Eye (tissue), 1 donor: ENCODE measurements around the gene SYT3.
A peak's percentile ranks its signal among the peaks of the same experiment; 100 is the strongest.

Experiments used
- DNase-seq: peaks from one replicate; pipeline ENCODE4 v3.0.0-alpha.2; 2015

The SYT3 gene, protein sequence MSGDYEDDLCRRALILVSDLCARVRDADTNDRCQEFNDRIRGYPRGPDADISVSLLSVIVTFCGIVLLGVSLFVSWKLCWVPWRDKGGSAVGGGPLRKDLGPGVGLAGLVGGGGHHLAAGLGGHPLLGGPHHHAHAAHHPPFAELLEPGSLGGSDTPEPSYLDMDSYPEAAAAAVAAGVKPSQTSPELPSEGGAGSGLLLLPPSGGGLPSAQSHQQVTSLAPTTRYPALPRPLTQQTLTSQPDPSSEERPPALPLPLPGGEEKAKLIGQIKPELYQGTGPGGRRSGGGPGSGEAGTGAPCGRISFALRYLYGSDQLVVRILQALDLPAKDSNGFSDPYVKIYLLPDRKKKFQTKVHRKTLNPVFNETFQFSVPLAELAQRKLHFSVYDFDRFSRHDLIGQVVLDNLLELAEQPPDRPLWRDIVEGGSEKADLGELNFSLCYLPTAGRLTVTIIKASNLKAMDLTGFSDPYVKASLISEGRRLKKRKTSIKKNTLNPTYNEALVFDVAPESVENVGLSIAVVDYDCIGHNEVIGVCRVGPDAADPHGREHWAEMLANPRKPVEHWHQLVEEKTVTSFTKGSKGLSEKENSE

DNA sequence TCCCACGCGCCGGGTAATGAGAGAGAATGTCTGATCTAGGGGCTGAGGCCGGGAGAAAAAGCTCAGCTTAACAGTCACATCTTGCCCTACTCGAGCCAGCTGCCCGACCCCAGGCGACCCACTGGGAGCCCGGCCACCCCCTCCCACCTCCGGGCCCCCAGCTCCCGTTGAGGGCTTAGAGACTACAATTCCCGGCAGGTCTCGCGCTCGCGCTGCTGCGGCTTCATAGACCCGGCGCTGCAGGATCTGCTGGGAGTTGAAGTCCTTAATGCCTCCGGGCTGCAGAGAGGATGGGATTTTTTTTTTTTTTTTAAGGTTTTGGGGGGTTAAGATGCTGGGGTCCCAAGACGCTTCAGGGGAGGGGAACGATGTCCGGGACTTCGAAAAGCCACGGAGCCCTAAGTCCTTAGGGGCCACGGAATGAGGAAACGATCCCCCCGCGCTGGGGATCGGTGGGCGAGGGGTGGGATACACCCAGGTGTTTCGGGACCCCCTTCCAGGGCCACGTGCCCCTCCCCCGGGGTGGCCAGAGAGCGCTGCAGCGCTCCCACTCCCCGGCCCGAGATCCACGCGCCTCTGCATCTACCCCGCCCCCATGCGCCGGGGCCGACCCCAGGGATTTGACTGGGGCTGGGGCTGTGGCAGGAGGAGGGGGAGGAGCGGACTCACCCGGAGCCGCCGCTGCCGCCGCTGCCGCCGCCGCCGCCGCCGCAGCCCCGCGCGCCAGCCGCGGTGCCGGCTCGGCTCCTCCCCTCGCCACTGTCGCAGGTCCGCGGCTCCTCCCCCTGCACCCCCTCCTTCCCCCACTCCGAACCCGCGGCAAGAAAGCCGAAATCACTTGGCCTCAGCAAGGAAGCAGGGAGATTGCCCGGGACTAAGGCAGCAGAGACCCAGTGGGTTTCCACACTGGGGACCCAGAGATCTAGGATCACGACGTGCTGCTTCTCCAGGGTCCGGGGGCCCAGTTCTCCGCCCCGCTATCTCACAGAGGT, at the start of gene SYT3:
TSS of gene SYT3 (minus strand) at position 761 of the 992 bp plus-strand sequence. CDS start 2,470 bp downstream, outside the sequence.
- DNase-seq = peak; percentile 85

DNA sequence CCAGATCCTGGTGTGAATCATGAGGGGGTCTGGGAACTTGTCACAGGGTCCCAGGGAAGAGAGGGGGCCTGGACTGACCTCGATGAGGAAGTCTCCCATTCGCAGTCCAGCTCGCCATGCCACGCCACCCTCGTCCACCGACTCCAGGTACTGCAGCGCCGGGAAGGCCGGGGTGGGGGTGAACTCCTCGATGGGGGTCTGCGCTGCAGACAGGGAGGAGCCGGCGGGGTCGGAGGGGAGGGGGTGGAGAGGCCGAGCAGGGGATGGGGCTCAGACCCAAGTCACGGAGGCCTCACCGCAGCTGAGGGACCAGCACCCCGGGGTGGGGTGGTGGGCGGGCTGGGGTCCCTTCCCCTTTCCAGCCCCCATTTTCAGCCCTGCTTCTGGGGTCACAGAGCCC, 49.1 kb upstream of the SYT3 start:
- DNase-seq = no peak

DNA sequence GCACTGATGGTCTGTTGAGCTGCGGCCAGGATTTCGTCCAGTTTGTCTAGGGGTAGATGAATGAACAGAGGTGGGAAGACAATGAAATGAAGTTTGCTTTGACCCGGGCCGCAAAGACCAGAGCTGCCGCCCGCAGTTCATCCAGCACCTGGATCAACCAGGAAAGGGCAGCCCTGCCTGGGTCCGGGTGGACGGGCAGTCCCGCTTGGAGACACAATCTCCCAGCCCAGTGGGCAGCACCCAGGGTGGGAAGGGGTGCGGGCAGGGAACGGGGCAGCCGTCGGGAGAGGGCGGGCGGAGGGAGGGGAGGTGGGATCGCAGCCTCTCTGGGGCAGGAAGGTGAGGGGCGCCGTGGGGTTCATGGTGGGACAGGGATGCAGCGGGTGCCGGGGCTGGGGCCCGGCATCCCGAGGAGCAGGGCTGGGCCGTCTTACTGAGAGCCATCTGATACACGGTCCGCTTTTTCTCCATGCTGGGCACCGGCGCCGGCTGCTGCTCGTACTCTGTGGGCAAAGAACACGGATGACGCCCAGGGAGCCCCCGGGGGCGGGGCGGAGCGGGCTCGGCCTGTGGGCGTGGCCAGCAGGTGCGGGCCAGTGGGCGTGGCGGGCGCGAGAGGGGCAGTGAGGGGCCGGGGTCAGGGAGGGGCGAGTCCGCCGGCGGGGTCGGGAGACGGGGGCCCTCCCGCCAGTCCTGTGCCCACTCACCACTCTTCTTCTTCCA, 46.8 kb upstream of the SYT3 start:
- no peak for DNase-seq

DNA sequence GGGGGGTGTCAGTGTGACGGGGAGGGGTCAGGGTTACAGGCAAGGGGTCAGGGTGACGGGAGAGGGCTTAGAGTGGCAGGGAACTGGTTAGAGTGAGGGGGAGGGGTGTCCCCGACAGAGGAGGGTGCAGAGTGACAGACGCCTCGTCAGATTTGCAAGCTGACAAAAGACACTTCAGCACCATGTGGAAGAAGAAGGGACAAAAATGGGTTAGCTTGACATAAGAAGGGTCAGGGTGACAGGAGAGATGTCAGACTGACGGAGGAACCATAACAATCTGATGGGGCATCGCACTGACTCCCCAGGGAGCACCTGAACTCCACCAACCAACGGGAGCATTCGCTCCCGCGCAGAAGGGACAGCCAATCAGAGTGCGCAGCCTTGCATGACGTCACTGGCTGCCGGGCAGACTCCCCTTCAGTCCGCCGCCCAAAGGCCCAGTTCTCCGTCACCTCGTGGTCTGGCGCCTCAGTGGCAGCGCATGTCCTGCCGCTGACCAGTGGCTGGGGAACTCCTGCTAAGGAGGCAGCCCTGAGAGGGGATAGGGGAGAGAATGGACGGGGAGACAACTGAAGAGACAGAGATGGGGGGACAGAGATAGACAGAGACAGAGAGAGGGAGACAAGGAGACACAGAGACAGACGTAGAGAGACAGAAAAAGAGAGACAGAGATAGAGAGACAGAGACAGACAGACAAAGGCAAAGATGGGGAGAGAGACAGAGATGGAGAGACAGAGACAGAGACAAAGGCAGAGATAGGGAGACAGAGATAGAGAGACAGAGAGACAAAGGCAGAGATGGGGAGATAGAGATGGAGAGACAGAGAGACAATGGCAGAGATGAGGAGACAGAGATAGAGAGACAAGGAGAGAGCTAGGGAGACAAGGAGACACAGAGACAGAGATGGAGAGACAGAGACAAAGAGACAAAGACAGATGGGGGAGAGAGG, 39.8 kb upstream of the SYT3 start:
- DNase-seq = peak; percentile 95

DNA sequence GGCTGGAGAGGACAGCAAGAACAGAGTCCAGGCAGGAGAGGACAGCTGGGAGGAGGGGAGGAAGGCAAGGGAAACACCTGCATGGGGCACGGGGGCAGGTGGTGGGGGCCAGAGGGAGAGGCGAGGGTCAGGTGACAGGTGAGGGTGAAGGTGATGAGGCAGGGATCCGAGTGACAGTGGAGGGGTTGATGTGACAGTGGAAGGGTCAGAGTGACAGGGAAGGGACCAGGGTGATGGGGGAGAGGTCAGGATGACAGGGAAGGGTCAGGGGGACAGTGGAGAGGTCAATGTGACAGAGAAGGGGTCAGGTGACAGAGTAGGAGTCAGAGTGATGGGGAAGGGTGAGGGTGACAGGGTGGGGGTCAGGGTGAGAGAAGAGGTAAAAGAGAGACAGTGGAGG, 38.6 kb upstream of the SYT3 start:
- DNase-seq = no peak

DNA sequence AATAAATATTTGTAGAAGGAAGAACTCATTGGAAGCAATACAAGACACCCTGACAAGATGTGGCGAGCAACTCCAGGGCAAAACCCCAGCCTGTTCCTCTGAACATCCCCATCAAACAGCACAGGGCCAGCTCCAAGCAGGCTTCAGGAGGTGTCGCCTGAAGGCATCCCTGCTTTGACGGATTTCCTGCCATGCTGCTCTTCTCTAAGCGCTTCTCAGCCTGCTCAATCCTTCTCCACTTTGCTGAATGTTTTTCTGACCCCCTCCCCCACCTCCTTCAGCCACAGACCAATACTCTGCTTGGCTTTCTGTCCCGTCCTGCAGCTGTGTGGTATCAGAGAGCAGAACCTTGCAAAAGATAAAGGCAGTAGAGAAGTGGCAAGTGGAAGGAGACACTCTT, 38.0 kb upstream of the SYT3 start:
- no peak for DNase-seq

DNA sequence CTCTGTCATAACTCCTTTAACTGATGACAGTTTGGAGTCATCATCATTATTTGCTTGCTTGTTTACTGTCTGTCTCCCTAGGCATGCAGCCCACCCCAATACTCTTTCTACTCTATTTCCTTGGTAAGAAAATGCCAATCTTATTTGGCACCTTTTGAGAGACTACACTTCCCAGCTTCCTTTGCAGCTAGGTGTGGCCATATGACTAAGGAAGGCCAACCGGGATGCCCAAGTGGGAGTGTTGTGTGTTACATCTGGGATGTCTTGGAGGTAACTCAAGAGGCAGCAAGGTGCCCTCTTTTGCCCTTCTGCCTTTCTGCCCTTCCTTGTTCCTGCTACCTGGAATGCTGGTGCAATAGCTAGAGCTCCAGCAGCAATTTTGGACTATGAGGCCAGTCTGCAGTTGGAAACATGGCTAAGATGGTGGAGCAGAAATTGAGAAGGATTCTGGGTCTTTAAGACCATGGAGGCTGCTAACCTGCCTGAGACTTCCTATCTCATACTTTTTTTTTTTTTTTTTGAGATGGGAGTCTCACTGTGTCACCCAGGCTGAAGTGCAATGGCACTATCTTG, 37.0 kb upstream of the SYT3 start:
- DNase-seq = no peak

DNA sequence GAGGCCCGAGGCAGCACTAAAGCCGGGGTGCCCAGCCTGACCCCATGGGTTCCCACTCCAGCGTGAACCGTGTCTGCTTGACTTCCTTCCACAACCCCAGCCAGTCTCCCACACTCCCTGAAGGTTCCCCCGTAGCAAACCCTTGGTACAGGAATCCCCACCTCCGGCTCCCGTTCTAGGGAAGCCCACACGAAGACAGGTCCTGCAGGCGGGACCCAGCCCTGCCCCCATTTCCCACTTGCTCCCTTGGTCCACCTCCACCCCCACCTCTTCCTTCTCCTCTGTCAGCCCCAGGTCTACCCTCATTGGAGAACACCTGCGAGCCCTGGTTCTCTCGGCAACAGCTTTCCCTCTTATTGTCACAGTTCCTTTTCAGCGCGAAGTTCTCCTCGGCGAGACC, 33.4 kb upstream of the SYT3 start:
- DNase-seq = no peak

DNA sequence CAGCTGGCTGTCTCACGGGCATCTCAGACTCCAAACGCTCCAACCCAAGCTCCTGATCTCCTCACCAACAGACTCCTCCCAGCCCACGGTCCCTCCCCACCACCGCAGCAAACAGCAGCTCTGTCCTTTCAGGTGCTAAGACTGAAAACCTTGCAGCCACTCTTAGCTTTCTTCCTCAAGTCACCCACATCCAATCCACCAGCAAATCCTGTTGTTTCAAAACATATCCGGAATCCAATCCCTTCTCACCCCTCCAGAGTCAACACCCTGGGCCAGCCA, 30.4 kb upstream of the SYT3 start:
- no peak for DNase-seq

DNA sequence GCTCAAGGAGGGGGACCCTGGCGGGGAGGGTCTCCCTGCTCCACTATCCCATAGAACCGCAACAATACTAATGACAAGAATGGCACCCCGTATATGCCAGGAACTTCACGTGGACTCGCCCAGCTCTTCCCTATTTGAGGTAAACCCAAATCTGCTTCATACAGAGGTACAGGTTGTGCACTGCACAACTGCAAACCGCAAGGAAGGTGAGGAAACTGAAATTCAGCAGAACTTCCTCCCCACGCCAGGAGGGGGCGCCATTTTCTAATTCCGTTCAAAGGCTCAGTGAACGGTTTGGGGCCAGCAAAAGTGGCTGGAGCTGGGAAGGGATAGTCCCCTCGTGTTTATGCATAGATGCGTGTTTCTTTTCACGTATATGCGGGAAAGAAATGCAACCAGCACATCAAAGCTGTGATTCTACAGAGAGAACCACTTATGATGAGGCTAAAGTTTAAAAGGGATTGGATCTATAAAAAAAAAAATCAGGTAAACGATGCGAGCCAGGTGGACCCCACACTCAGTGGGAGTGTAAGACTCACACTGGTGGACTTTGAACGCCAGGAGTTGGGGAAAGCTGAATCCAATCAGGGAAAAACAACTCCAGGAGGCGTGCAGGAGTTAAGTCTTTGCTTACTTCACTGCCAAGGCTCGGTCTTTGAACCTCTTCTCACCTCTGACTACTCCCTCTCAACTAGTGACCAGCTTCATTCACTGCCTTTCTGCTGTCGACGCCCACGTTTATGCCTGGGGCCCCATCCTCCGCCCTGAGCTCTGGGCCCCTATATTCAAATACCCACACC, 29.8 kb upstream of the SYT3 start:
- peak; percentile 70 for DNase-seq

DNA sequence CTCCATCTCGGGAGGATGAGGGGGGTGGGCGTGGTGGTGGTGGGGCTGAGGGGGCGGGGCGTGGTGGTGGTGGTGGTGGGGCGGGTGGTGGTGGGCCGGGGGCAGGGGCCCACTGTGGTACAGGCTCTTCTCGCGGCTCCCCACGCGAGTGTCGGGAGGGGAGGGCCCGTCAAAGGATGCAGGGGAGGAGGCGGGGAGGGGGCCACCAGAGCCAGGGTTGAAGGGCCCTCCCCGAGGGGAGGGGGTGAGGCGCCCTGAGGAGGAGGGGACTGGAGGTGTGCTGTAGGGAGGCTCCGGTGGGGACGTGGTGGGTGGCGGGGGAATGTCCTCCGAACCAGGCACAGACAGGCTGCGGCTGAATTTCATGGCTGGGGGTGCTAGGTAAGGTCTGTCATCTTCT, 29.2 kb upstream of the SYT3 start:
- no peak for DNase-seq

DNA sequence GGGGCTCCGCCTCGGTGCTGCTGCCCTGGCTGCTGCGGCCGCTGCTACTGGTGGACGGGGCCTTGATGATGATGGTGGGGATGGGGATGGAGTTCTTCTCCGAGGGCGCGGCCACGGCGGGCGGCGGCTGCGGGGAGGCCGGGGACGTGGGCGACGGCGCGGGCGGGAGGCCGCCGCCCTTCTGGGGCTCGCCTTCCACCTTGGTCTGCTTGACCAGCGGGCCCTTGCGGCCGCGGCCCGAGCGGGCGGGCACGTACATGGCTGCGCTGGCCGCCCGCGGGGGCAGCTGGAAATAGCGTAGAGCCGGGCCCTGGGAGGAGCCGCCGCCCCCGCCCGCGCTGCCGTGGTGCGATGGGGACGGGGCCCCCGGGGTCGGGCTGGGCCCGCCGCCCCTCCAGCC, 28.7 kb upstream of the SYT3 start:
- no peak for DNase-seq

DNA sequence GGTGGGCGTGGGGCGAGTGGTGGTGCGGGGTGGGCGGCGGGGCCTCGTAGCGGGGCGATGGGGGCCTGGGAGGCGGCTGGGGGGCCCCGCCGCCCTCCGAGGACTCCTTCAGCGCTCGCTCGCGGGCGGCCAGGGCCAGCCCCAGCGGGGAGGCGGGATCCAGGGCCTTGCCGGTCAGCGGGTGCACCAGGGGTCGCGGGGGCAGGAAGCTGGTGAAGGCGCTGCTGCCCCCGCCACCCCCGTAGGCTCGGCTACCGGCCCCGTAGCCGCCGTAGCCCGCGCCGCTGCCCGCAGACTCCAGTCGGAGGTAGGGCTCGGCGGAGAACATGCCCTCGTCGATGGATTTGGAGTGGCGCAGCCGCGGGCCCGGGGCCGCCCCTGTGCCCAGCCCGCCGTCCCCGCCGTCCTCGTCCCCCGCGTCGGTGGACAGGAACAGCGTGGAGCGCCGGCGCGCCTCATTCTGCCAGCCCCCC, 28.1 kb upstream of the SYT3 start:
- DNase-seq = no peak

DNA sequence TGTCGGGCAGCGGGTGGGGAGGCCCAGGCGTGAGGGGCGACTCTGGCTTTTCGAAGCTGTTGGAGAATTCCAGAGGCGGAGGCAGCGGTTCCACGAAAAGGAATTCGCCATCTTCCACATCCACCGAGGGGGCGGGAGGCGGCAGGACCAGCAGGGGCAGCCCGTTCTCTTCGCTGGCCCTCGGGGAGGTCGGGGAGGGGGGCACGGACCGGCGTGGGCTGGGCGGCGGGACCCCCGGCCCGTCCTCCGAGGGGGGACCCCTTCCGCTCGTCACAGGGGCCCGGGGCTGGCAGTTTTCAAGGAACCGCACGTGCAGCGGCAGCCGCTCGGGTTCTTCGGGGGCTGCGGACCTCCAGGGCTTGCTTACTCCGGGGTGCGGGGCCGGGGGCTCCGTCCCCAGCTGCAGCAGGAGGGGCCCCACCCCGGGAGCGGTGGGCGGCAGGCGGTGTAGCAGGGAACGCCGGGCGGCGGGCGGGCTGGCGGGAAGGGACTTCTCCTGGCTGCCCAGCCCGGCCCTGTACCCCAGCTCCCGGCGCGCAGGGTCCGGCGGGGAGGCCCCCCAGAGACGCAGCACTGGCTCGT, 27.6 kb upstream of the SYT3 start:
- no peak for DNase-seq

DNA sequence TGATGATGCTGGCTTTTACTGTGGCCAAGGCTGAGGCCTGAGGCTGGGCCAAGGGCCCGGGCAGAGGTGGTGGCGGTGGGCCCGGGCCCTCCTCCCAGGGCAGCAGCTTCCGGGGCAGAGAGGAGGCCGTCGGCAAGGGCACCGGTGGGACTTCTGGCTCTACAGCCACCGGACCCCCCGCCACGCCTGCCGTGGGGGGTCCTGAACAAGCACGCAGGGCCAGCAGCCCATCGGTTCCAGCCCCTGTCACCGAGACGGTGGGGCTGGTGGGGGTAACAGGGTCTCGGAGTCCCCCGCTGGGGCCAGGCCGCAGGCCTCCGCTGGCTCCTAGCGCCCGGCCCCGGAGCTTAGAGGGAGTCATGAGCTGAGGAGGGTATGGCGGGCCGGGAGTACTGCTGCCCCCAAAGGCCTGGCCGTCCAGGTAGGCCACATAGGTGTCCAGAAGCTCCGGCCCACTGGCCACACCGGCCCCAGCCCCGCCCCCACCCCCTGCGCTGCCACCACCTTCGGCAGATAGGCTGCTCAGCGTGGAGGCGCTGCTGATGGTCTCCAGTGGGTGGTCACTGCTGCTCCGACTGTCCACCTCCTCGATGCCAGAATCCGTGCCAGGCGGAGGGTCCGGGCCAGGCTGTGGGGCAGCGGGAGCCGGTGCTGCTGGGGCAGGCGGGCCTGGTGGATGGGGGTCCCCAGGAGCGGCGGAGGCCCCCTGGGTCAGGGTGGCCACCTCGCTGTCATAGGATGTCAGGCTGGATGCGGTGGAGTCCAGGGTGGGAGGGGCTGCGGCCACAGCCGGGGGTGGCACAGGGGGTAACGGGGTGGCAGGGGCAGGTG, 26.9 kb upstream of the SYT3 start:
- DNase-seq = no peak

DNA sequence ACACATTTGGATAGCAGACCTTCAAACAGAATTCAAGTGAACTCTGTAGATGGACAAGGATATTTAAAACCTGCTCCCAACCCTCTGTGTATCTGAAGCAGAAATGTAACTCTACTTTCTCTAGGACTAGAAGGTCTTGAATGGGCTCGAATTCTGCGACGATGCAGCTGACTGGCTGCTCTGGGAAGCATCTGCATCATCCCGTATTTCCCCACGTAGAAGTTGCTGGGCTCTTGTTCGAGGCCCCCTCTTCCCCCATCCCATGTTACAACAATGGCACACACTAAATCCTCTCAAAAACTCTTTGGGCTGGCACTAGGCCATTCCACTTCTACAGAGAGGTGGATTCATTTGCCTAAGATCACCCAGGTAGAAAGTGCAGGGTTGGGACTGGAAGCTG, 24.5 kb upstream of the SYT3 start:
- no peak for DNase-seq

DNA sequence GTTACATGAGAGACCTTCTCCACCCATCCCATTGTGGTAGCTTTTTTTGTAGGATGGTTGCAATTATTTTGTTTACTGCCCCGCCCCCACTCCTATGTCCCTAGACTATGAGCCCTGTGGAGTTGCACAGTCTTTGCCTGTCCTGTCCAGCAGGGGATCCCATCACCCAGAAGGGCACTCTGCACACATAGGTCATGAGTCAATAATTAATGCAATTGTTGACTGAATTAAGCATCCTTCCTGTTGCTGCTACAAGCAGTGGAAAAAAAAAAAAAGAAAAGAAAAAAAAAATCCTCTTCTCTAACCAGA, 23.8 kb upstream of the SYT3 start:
- no peak for DNase-seq

DNA sequence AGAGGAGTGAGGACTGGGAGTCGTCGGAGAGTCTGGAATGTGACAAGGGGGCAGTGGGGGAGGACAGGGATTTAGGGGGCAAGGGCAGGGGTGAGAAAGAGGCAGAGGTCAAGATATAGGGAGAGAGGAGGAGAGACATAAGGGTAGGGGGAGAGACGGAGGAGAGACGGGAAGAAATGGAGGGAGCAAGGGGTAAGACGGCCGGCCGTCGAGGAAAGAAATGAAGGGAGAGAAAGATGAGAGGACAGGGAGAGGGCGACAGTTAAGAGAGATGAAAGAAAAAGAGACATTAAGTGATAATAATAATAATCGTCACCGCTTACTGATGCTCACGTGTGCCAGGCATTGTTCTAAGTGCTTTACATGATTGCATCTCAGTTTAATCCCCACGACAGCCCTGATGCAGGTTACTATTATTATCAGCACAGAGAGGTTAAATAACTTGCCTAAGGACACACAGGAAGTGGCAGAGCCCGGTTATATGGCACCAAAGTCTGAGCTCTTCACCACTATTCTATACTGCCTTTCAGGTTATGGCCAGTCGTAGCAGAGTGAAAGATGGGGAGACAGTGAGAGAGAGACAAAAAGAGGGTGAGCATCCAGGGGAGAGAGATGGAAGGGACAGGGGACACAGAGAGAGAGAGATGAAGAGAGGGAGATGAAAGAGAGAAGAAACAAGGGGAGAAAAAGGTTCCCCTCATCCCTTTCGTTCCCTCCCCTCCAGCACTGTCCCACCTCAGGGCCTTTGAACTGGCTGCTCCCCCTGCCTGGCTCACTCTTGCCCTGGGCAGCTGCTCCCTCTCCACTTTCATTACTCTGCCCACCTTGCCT, 23.2 kb upstream of the SYT3 start:
- DNase-seq = no peak
